ENCODE data around the gene EVA1C.
"Not testable (repeated sequence)": the region's sequence is repeated elsewhere in the genome, so short reads cannot be mapped to it uniquely, and the experiment has no call there.

Gene EVA1C

DNA sequence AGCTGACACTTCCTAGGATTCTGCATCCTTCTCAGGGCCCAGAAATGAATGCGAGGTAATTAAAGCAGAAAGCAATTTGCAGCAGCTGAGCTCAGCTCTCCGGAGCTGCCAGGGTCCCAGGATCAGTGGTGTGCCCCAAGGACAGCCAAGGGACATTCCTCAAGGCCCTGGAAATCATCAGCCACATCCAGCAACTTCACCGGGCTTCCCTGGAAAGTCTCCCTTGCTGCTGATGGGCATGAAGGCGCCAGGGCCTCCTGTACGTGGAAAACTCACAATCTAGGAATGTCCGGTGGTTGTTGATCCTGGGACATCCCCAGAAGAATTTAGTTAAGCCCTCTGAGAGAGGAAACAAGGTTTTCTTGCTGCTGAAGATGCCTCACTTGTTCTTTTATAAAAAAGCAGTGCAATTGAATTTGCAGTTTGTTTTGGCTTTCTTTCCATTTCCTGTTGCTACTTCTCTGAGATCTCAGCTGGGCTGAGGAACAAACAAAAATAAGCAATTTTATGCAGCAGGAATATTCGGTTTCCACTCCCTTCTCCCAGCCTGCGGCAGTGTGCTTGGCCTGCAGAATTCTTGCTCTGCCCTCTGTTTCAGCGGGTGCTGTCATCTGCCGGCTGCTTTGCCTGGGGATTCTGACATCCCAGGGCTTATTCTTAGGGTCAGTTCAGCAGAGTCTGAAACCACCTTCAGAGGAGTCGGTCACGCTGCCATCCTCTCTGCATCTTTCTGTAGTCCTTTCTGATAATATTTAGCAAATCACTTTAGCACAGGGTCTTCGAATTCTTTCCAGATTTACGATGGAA lies 86.9 kb downstream of the EVA1C start:
- DNase-seq (ENCODE audit: low read depth in 2 of 2) = no peak

GRCh38 chr21:32503641-32504040 lies 91.1 kb downstream of the EVA1C start:
- not testable (repeated sequence) for DNase-seq (ENCODE audit: low read depth in 2 of 2)

GRCh38 chr21:32505767-32506166 lies 93.3 kb downstream of the EVA1C start:
- DNase-seq (ENCODE audit: low read depth in 2 of 2) = not testable (repeated sequence)

DNA sequence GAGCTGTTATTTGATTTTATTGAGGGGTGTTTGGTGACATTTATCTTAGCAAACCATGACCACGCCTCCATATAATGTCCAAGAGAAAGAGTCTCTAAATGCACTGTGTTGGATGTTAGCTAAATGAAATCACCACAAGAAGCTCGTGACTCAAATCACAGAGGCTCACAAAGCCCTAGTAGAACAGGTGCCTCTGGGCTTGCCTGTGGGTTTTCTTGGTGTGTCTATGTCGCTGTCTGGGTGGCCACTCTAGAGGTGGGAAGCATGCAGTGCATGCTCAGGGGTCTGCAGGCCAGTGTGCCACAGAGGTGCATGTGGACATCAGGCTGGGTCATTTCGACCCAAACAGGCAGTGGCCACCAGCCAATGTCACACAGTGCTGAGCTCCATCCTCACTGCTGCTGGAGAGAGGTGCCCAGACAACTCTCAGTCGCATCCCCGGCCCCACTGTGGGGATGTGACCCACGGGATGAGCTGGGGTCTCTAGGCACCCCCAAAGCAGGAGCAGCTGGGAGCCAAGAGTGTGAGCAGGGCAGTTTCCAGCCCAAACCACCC lies 94.0 kb downstream of the EVA1C start:
- not testable (repeated sequence) for DNase-seq (ENCODE audit: low read depth in 2 of 2)

DNA sequence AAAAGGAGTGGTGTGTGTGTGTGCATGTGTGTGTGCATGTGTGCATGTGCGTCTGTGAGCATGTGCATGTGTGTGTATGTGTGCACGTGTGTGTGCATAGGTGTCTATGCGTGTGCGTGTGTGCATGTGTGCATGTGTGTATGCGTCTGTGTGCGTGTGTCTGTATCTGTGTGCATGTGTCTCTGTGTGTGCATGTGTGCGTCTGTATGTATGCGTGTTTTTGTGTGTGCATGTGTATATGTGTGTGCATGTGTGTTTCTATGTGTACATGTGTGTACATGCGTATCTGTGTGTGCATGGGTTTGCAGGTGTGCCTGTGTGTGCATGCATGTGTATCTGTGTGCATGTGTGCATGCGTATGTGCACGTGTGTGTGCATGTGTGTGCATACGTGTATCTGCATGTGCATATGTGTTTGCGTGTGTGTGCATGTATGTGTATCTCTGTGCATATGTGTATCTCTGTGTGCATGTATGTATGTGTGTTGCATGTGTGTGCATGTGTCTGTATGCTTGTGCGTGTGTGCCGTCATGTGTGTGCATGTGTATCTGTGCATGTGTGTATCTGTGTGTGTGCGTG lies 94.9 kb downstream of the EVA1C start:
- DNase-seq (ENCODE audit: low read depth in 2 of 2) = no peak

- DNase-seq (ENCODE audit: low read depth in 2 of 2) = not testable (repeated sequence)
Observed at GRCh38 chr21:32508036-32508435, 95.5 kb downstream of the EVA1C start.

DNA sequence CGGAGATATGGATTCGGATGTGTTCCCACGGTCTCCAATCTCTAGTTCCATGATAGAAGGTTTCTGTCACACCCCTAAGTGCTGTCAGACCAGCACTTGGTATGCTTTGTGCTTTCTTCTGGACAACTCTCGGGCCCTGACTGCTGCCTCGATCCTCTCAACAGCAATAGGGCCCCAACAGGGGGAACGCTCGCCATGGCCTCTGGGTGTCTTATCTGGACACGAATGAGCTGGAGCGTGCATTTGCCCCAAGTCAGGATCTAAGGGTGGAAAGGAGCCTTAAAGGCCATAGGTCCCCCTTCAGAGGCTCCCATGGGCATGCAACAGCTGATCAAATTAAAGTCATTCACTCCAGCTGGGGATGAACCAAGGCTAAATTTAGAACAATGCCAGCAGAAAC lies 96.1 kb downstream of the EVA1C start:
- no peak for DNase-seq (ENCODE audit: low read depth in 2 of 2)

DNA sequence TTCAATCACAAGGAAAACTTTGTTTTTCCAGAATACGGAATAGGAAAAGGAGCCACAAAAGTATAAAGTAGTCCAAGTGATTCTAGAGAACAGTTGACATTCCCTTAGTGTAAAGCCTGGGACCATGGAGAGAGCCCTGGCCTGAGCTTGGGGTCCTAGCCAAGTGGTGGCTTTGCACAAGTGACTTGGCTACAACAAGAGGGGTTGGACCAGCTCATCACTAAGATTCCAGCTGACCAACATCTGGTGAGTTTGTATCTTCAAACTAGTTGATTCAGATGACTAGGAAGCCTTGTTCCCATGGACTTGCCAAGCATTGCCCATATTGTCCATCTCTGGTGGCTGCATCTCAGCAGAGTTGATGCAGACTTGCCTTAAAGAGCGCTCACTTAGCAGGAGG lies 96.5 kb downstream of the EVA1C start:
- not testable (repeated sequence) for DNase-seq (ENCODE audit: low read depth in 2 of 2)

GRCh38 chr21:32514275-32515055 lies 102.0 kb downstream of the EVA1C start:
- no peak for DNase-seq (ENCODE audit: low read depth in 2 of 2)

GRCh38 chr21:32515874-32516273 lies 103.4 kb downstream of the EVA1C start:
- DNase-seq (ENCODE audit: low read depth in 2 of 2) = no peak

- DNase-seq (ENCODE audit: low read depth in 2 of 2) = no peak
Observed at GRCh38 chr21:32516756-32517649, 104.5 kb downstream of the EVA1C start.

- DNase-seq (ENCODE audit: low read depth in 2 of 2) = no peak
Observed at GRCh38 chr21:32519945-32520874, 107.7 kb downstream of the EVA1C start.

DNA sequence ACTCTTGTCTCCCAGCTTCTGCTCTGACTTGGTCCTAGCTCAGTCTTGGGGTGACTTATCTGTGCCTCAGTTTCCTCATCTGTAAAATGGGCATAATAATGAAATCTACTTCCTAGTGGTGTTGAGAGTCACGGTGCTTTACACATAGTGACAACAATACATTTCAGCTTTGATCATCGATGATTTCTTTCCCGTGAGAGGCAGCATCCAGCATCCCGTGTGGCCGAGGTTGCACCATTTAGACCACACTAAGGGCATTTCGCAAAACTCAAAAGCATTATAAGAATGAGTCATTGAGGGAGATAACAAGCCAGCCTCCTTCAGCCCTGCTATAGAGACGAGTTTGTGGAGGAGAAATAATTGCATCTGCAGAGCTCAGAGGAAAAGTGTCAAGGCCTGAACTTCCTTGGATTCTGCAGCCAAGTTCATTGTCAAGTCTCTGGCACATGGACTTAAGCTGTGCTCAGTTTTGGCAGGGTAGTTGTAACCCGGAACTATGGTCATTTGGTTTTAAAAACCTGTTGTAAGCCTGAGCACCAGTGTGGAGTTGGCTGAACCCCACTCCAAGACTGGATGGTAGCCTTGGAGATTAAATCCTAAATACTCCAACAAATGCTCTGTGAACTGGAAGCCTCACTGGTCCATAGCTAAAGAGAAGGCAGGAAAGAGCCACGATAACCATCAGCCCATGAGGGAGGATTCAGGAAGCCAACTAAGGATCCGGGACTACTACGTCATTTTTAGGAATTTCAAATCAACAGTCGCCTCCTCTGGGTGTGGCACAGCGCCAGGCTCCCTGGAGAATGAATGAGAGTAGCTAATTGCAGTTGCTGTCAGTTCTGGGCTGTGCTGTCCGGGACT lies 108.6 kb downstream of the EVA1C start:
- DNase-seq (ENCODE audit: low read depth in 2 of 2) = no peak

DNA sequence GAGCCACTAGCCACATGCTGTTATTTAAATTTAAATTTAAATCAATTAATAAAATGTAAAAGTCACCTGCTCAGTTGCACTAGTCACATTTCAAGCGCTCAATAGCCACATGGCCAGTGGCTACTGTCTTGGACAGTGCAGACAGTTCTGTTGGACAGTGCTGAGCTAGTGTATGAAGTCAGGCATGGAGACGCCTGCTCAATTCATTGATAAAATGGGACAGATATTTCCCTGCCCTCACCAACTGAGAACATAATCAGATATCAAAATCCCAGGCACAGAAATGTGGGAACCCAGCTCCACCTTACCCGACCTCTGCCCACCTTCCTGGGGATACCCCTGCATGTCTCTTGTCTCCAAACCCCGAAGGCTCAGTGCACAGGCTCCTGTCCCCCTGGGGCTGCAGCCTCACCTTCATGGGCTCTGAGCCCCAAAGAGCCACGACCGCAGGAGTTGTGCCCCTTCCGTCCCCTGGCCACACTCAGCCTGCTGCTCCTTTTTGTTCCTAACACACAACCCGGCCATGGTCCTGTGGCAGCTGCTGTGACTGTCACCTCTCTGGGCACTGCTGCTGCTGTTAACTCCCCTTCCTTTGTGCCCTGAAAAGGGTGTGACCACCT lies 109.3 kb downstream of the EVA1C start:
- no peak for DNase-seq (ENCODE audit: low read depth in 2 of 2)

DNA sequence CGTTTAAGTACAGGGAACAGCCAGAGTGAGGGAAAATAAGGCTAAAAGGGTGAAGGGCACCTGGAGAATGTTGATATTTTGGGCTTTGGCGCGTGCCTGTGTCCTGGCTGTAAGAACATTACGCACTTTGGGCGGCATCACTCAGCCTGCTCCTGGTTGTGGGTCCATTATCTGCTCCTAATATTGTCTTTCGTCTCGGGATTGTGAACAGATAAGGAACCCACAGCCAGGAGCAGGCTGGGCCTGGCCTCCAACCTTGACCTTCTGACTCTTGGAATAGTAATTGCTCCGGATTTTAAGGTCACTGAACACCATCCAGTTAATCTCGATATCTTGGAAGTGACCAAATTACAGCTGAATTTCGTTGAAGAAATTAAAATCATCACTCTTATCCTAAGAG lies 111.0 kb downstream of the EVA1C start:
- DNase-seq (ENCODE audit: low read depth in 2 of 2) = no peak

DNA sequence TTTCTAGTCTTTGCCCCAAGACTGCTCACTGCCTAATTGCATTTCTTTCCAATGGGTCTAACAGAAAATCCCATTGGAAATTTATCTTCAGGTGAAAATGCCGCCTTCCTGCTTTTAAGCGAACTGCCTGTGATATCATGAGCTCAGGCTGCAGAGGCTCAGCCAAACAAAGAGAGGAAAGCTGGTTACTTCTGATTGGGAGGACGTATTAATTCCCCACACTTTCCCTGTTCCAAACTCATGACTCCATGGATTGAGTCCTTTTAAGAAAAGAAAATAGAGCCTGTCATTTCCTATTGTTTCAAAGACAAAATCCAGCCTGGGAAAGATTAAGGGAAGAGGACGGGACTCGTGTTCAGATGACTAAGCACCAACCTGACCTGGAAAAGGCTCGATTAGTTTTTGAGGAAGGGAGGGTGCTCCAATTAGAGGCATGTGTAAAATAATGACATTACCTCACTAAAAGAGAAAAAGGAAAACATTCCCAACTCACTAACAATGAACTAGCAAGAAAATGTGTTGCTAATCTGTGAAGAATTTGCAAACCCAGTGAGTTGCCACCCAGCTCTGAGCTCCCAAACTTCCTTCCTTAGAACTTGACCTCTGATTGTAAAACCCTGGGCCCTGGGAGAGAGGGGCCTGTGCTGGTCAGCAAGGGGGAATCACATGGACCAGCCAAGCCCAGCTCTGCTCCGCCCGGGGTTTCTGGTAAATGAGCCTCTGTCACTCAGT lies 111.6 kb downstream of the EVA1C start:
- no peak for DNase-seq (ENCODE audit: low read depth in 2 of 2)

GRCh38 chr21:32525282-32525681 lies 112.8 kb downstream of the EVA1C start:
- DNase-seq (ENCODE audit: low read depth in 2 of 2) = no peak

DNA sequence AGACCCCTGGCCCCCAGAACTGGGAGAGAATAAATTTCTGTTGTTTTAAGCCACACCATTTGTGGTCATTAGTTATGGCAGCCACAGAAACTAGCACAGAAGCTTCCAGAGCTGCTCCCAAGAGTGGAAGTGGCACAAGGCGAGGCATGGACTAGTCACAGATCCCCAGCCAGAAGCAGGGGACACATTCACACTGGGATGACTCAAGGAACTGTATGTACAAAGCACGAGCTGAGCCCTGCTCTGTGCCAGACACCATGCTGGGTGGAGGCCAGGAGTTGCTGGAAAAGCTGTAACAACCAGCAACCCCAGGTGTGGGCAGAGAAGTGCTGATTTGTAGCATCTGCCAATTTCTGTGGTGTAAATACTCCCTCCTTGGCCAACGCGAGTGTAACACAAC lies 117.2 kb downstream of the EVA1C start:
- no peak for DNase-seq (ENCODE audit: low read depth in 2 of 2)
